Adrenal gland (tissue), 5 donors: ENCODE results near the gene TYR.
"Not testable (repeated sequence)": the region's sequence is repeated elsewhere in the genome, so short reads cannot be mapped to it uniquely, and the experiment has no call there.

Experiments
- POLR2A ChIP-seq, 2 donors: fragments of 450-650 bp; IDR thresholded peaks; one replicate each; pipeline ENCODE4 v1.6.1; 2017; ENCODE audit warnings: antibody characterized with exemption in 2 of 2, mild to moderate bottlenecking in 2 of 2, moderate library complexity in 1 of 2
- TF ChIP-seq, protein P1 (sequence below), 6 experiments: fragments of 450-650 bp in 4 of 6; fragments of 200-600 bp in 2 of 6; sonication (generic) in 1 of 6; IDR thresholded peaks; 1 replicate in 5 of 6; 2 replicates in 1 of 6; pipeline versions ENCODE4 v1.5.1 to v1.8.0; 2016 to 2021; ENCODE audit warnings: antibody characterized with exemption in 6 of 6, mild to moderate bottlenecking in 2 of 6, moderate library complexity in 1 of 6
- donor health status: DM: no; HTN: no; CAD: no.

DNA sequence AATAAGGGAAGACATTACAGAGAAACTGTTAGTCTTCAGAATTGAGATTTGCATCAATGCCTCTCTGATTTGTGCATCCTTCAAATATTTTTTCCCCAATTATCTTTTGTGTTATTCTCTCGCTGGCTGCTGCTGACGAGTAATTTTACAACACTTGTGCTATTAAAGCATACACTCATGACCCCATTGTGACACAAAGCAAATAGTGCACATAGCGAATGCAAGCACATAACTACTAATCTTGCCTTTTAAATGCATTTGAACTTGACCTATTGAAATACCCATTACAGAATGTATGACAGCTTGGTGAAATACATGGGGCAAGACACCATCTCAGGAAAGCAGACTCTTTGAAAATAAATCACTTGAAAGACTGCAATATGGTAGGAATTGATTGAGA lies 132.9 kb downstream of the TYR start:
- TF ChIP-seq, protein P1, sequence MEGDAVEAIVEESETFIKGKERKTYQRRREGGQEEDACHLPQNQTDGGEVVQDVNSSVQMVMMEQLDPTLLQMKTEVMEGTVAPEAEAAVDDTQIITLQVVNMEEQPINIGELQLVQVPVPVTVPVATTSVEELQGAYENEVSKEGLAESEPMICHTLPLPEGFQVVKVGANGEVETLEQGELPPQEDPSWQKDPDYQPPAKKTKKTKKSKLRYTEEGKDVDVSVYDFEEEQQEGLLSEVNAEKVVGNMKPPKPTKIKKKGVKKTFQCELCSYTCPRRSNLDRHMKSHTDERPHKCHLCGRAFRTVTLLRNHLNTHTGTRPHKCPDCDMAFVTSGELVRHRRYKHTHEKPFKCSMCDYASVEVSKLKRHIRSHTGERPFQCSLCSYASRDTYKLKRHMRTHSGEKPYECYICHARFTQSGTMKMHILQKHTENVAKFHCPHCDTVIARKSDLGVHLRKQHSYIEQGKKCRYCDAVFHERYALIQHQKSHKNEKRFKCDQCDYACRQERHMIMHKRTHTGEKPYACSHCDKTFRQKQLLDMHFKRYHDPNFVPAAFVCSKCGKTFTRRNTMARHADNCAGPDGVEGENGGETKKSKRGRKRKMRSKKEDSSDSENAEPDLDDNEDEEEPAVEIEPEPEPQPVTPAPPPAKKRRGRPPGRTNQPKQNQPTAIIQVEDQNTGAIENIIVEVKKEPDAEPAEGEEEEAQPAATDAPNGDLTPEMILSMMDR (IDR thresholded peaks at IDR 0.05): not testable (repeated sequence)
- not testable (repeated sequence) for TF ChIP-seq POLR2A (IDR thresholded peaks at IDR 0.05)
